Measurements from ENCODE around the gene ASB18. TPM values are rescaled to one million over a fixed set of nuclear protein-coding genes. Genes with fewer than 3 reads are reported as not detected.

The ASB18 gene
- total RNA-seq, 4 donors from 2014 or later, result not detected

GRCh38 chr2:236265675-236266074, 1.5 kb upstream of the ASB18 start:
- TF ChIP-seq, protein P1, sequence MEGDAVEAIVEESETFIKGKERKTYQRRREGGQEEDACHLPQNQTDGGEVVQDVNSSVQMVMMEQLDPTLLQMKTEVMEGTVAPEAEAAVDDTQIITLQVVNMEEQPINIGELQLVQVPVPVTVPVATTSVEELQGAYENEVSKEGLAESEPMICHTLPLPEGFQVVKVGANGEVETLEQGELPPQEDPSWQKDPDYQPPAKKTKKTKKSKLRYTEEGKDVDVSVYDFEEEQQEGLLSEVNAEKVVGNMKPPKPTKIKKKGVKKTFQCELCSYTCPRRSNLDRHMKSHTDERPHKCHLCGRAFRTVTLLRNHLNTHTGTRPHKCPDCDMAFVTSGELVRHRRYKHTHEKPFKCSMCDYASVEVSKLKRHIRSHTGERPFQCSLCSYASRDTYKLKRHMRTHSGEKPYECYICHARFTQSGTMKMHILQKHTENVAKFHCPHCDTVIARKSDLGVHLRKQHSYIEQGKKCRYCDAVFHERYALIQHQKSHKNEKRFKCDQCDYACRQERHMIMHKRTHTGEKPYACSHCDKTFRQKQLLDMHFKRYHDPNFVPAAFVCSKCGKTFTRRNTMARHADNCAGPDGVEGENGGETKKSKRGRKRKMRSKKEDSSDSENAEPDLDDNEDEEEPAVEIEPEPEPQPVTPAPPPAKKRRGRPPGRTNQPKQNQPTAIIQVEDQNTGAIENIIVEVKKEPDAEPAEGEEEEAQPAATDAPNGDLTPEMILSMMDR (IDR thresholded peaks at IDR 0.05), result no peak
- no peak for ATAC-seq (ENCODE audit: low FRiP score)
- no peak for DNase-seq (ENCODE audit: low spot score)

GRCh38 chr2:236262238-236262637, 2.0 kb downstream of the ASB18 start:
- TF ChIP-seq, protein P1 (IDR thresholded peaks at IDR 0.05), result no peak
- DNase-seq (ENCODE audit: low spot score) (no peak), ATAC-seq (ENCODE audit: low FRiP score) (no peak)

- no peak for ATAC-seq (ENCODE audit: low FRiP score)
- TF ChIP-seq, protein P1 (IDR thresholded peaks at IDR 0.05), result no peak
- DNase-seq (ENCODE audit: low spot score), result no peak
Observed at GRCh38 chr2:236261452-236261851, 2.8 kb downstream of the ASB18 start.

DNA sequence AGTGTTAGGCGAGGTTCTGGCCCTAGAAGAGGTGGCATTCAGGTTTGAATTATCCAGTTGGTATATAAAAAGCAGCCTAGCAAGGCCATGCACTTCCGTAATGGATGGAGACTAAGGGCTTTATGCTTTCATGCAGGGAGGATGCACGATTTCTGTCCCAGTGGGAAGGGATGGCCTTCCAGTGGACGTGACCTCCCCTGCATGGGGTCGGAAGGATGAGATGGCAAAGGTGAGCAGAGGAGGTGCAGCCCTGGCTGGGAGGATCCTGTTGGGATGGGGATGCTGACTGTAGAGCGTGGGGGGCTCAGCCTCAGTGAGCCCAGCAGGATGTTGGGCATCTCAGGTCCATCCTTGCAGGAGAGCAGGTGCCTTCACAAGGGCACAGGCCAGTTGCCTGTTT, 4.8 kb downstream of the ASB18 start:
- ATAC-seq (ENCODE audit: low FRiP score) (no peak), DNase-seq (ENCODE audit: low spot score) (no peak)
- TF ChIP-seq, protein P1 (IDR thresholded peaks at IDR 0.05), result no peak

- ATAC-seq (ENCODE audit: low FRiP score) (no peak), DNase-seq (ENCODE audit: low spot score) (no peak)
- TF ChIP-seq, protein P1 (IDR thresholded peaks at IDR 0.05), result no peak
Observed at GRCh38 chr2:236257575-236257974, 6.6 kb downstream of the ASB18 start.

- no peak for DNase-seq (ENCODE audit: low spot score)
- ATAC-seq (ENCODE audit: low FRiP score), result no peak
- TF ChIP-seq, protein P1 (IDR thresholded peaks at IDR 0.05), result no peak
Observed at GRCh38 chr2:236257136-236257535, 7.1 kb downstream of the ASB18 start.

- ATAC-seq (ENCODE audit: low FRiP score) (no peak), DNase-seq (ENCODE audit: low spot score) (no peak)
- TF ChIP-seq, protein P1 (IDR thresholded peaks at IDR 0.05), result no peak
Observed at GRCh38 chr2:236256366-236256985, 7.7 kb downstream of the ASB18 start.

Measured in omental fat pad (tissue), 4 donors.